ENCODE results near the gene PTX3. TPM values are rescaled to one million over a fixed set of nuclear protein-coding genes. Genes with fewer than 3 reads are reported as not detected.

The PTX3 gene
- total and polyA plus RNA-seq, 11 donors = 0.17 to 29.8 (median 1.1) TPM

DNA sequence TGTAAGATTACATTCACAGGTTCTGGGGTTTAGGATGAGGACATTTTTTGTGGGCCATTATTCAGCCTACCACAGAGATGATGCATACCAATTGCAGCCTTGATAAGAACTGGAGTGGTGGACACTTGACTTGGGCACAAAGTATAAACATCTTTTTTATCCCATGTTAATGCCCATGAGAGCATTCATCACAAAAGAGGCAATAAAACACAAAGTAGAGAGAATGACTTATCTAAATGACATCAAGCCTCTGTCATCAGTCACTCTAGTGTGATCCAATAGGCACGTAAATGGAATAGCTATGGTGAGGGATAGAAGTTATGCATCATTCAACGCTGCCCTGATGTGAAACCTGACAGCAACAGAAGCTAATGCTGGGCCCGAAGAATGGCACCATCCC is 40.8 kb downstream of the PTX3 start:
- DNase-seq (no peak), ATAC-seq (no peak)
- Histone ChIP-seq H3K27me3 (no peaks in the 10 kb centered on the region), H3K27ac (no peak overlapping the region), H3K9me3 (peaks cover 0 to 4% (median 0%) of the 10 kb centered on the region in 12 donors), H3K4me1 (no peaks in the 10 kb centered on the region), H3K36me3 (no peaks in the 10 kb centered on the region), H3K4me3 (no peak overlapping the region)
- 68 to 86% (median 75%) methylated on average over 3 of the region's 3 CpGs for WGBS, 4 donors
- TF ChIP-seq, protein P1, sequence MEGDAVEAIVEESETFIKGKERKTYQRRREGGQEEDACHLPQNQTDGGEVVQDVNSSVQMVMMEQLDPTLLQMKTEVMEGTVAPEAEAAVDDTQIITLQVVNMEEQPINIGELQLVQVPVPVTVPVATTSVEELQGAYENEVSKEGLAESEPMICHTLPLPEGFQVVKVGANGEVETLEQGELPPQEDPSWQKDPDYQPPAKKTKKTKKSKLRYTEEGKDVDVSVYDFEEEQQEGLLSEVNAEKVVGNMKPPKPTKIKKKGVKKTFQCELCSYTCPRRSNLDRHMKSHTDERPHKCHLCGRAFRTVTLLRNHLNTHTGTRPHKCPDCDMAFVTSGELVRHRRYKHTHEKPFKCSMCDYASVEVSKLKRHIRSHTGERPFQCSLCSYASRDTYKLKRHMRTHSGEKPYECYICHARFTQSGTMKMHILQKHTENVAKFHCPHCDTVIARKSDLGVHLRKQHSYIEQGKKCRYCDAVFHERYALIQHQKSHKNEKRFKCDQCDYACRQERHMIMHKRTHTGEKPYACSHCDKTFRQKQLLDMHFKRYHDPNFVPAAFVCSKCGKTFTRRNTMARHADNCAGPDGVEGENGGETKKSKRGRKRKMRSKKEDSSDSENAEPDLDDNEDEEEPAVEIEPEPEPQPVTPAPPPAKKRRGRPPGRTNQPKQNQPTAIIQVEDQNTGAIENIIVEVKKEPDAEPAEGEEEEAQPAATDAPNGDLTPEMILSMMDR (IDR thresholded peaks at IDR 0.05) = no peak
- TF ChIP-seq POLR2A (IDR thresholded peaks at IDR 0.05) = no peak
- intact Hi-C loops (cut with DNase I) = no loop called here

DNA sequence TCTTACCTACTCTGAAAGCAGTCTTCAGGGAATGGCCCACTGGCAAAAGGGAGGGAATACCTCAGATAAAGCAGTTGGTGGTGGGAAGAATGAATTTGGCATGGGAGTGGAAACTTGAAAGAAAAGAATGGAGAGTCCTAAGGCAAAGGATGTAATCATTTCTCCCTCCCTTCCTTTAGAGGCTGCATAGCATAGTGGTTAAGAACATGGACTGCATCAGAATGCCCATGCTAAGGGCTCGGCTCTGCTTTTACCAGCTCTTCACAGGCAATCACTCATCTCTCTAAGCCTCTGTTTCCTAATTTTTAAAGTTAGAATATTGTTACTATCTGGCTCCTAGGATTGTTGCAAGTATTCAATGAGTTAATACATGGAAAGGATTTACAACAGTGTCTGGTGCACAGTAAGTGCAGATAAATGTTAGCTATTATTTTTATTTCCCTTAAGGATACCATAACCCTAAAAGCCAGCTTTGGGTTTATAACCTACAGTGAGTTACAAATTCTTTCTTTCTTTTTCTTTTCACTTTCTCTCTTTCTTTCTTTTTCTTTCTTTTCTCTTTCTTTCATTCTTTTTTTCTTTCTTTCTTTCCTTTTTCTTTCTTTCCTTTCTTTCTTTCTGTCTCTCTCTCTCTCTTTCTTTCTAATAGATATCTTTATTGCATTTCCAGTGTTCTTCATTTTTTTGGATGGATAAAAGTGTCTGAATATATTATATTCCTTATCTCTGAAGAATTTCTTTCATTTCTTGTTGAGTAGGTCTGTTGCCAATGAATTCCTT is 43.0 kb downstream of the PTX3 start:
- DNase-seq (no peak), ATAC-seq (no peak)
- no peak for TF ChIP-seq POLR2A (IDR thresholded peaks at IDR 0.05)
- TF ChIP-seq, protein P1 (IDR thresholded peaks at IDR 0.05) = no peak
- H3K36me3 ChIP-seq = no peaks in the 10 kb centered on the region
- H3K27ac ChIP-seq = no peak overlapping the region
- peaks cover 0 to 4% (median 0%) of the 10 kb centered on the region in 12 donors for H3K9me3 ChIP-seq
- H3K4me3 ChIP-seq = no peak overlapping the region
- intact Hi-C loops (cut with DNase I) = no loop called here
- H3K27me3 ChIP-seq = no peaks in the 10 kb centered on the region
- H3K4me1 ChIP-seq = no peaks in the 10 kb centered on the region
- WGBS, 4 donors = 79 to 85% (median 82%) methylated on average over 1 of the region's 1 CpG

DNA sequence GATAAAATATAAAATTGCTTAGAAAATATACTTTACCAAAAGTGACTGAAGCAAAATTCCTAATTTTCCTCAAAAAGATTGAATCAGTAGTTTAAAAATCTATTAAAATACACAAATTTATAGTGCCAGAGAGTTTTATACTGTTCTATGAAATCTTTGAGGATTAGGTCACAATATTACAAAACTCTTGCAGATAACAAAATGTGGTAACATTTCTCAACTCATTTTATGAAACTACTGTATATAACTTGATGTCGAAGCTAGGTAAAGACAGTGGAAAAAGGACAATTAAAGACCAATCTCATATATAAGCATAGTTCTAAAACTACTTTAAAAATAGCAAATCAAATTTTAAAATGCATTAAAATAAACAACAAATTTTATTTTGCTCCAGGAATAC is 50.7 kb downstream of the PTX3 start:
- no peak for DNase-seq
- ATAC-seq = no peak
- H3K4me3 ChIP-seq = no peak overlapping the region
- H3K27me3 ChIP-seq = no peaks in the 10 kb centered on the region
- H3K27ac ChIP-seq = no peak overlapping the region
- intact Hi-C loops (cut with DNase I) = no loop called here
- H3K4me1 ChIP-seq = no peaks in the 10 kb centered on the region
- no peaks in the 10 kb centered on the region for H3K9me3 ChIP-seq
- H3K36me3 ChIP-seq = no peaks in the 10 kb centered on the region
- TF ChIP-seq, protein P1 (IDR thresholded peaks at IDR 0.05) = no peak
- no peak for TF ChIP-seq POLR2A (IDR thresholded peaks at IDR 0.05)
- 41 to 84% (median 76%) methylated on average over 1 of the region's 1 CpG for WGBS, 4 donors

DNA sequence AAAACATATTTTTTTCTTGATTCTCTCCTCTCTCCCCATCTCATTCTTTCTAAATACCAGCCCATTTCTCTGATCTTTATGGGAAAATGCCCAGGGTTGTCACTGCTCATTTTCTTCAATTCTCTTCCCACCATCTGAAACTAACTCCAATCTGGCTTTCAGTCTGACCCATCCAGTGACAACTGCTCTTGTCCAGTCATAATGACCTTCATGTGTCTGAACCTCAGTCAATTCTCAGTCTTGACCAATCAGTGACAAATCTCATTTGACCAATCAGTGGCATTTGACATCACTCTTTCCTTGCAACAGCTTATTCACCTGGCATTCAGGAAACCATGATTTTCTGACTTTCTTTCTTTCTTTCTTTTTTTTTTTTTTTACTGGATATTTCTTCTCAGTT is 51.5 kb downstream of the PTX3 start:
- TF ChIP-seq, protein P1 (IDR thresholded peaks at IDR 0.05) = no peak
- no peak for TF ChIP-seq POLR2A (IDR thresholded peaks at IDR 0.05)
- Histone ChIP-seq H3K4me1 (no peaks in the 10 kb centered on the region), H3K27ac (no peak overlapping the region), H3K9me3 (no peaks in the 10 kb centered on the region), H3K36me3 (no peaks in the 10 kb centered on the region), H3K4me3 (no peak overlapping the region), H3K27me3 (no peaks in the 10 kb centered on the region)
- intact Hi-C loops (cut with DNase I) = no loop called here
- no peak for ATAC-seq
- DNase-seq = no peak

Measured in heart left ventricle (tissue), 16 donors.